Lower lobe of right lung (tissue), 2 donors: ENCODE measurements around the gene CDC42EP2. TPM values are rescaled to one million over a fixed set of nuclear protein-coding genes. Genes with fewer than 3 reads are reported as not detected.
A peak's percentile ranks its signal among the peaks of the same experiment; 100 is the strongest.

ENCODE experiments used
- ATAC-seq, 2 donors: fragments of 200-7000 bp; cut with Tn5 transposase; one replicate each; pipeline ENCODE4 v1.9.1; 2020 to 2022; ENCODE audit warnings: mild to moderate bottlenecking in 2 of 2, moderate library complexity in 2 of 2
- DNase-seq: peaks from one replicate; pipeline ENCODE4 v3.0.0-alpha.2; 2020
- H3K27ac ChIP-seq: fragments of 200-600 bp; one replicate; pipeline ENCODE4 v1.8.0; 2022
- H3K27me3 ChIP-seq: fragments of 200-600 bp; one replicate; pipeline ENCODE4 v1.8.0; 2022; ENCODE audit warnings: low read depth
- H3K36me3 ChIP-seq: fragments of 200-600 bp; one replicate; pipeline ENCODE4 v1.8.0; 2022; ENCODE audit warnings: mild to moderate bottlenecking
- H3K4me1 ChIP-seq: fragments of 200-600 bp; one replicate; pipeline ENCODE4 v1.8.0; 2022
- H3K4me3 ChIP-seq: fragments of 200-600 bp; one replicate; pipeline ENCODE4 v1.8.0; 2022; ENCODE audit warnings: mild to moderate bottlenecking
- H3K9me3 ChIP-seq: fragments of 200-600 bp; one replicate; pipeline ENCODE4 v1.8.0; 2022
- CTCF ChIP-seq: fragments of 200-600 bp; IDR thresholded peaks from one replicate; pipeline ENCODE4 v1.8.0; 2022; ENCODE audit warnings: antibody characterized with exemption, mild to moderate bottlenecking
- intact Hi-C: fragments of 100-400 bp; cut with DNase I; formaldehyde crosslinking; loops from one replicate; pipeline ENCODE4 v1.11.0; 2022
- total RNA-seq: library from RNA; stranded (reverse); fragmentation: NEBNext Ultra II Directional; extraction: Animal tissue kit (Norgen Biotek cat#: 25700); gene quantifications from one replicate; pipeline ENCODE4 v1.2.1, GENCODE V29; 2021
- donor health status: DM: no; HTN: yes; CAD: no; lungs with severe emphysema.

CDC42EP2 gene
- total RNA-seq, 1 donor from 2014 or later = 17.0 TPM

GRCh38 chr11:65321828-65322485 lies 7.3 kb downstream of the CDC42EP2 start:
- ATAC-seq (peak; percentile 17 to 39), DNase-seq (peak; percentile 34)
- peak overlapping the region; percentile 31 for H3K27ac ChIP-seq
- H3K27me3 ChIP-seq = no peaks in the 10 kb centered on the region
- intact Hi-C loops = no loop called here
- H3K36me3 ChIP-seq = peaks cover 31% of the 10 kb centered on the region
- no peak overlapping the region for H3K4me3 ChIP-seq
- no peaks in the 10 kb centered on the region for H3K9me3 ChIP-seq
- no peak for TF ChIP-seq CTCF
- H3K4me1 ChIP-seq = peaks cover 43% of the 10 kb centered on the region

- Histone ChIP-seq H3K4me3 (no peak overlapping the region), H3K27me3 (no peaks in the 10 kb centered on the region), H3K36me3 (peaks cover 31% of the 10 kb centered on the region), H3K9me3 (no peaks in the 10 kb centered on the region), H3K27ac (no peak overlapping the region), H3K4me1 (peaks cover 29% of the 10 kb centered on the region)
- intact Hi-C loops = no loop called here
- no peak for ATAC-seq
- DNase-seq = peak; percentile 26
- TF ChIP-seq CTCF = no peak
Measured at GRCh38 chr11:65323813-65324212, 9.1 kb downstream of the CDC42EP2 start.

- Histone ChIP-seq H3K4me3 (no peak overlapping the region), H3K27me3 (no peaks in the 10 kb centered on the region), H3K27ac (no peak overlapping the region), H3K4me1 (peaks cover 34% of the 10 kb centered on the region), H3K9me3 (no peaks in the 10 kb centered on the region), H3K36me3 (peaks cover 30% of the 10 kb centered on the region)
- intact Hi-C loops = no loop called here
- no peak for TF ChIP-seq CTCF
- DNase-seq = no peak
- no peak for ATAC-seq
Measured at GRCh38 chr11:65325435-65325834, 10.8 kb downstream of the CDC42EP2 start.

GRCh38 chr11:65327021-65327420 lies 12.4 kb downstream of the CDC42EP2 start:
- DNase-seq (no peak), ATAC-seq (no peak)
- TF ChIP-seq CTCF = no peak
- H3K27me3 ChIP-seq = no peaks in the 10 kb centered on the region
- peaks cover 18% of the 10 kb centered on the region for H3K4me1 ChIP-seq
- H3K27ac ChIP-seq = no peak overlapping the region
- H3K4me3 ChIP-seq = no peak overlapping the region
- intact Hi-C loops = no loop called here
- peaks cover 14% of the 10 kb centered on the region for H3K36me3 ChIP-seq
- H3K9me3 ChIP-seq = no peaks in the 10 kb centered on the region

- ATAC-seq = no peak
- no peaks in the 10 kb centered on the region for H3K36me3 ChIP-seq
- no peak for DNase-seq
- no peaks in the 10 kb centered on the region for H3K27me3 ChIP-seq
- no peak overlapping the region for H3K27ac ChIP-seq
- peaks cover 15% of the 10 kb centered on the region for H3K4me1 ChIP-seq
- TF ChIP-seq CTCF = no peak
- no peak overlapping the region for H3K4me3 ChIP-seq
- no peaks in the 10 kb centered on the region for H3K9me3 ChIP-seq
- intact Hi-C loops = no loop called here
Measured at GRCh38 chr11:65329478-65329877, 14.8 kb downstream of the CDC42EP2 start.
